ENCODE data around the gene PPP2CA. TPM values are rescaled to one million over a fixed set of nuclear protein-coding genes. Genes with fewer than 3 reads are reported as not detected.

PPP2CA gene
- total and polyA plus RNA-seq, 10 of the 15 experiments (the other 5 are each of a cell fraction or from before 2014, with no cell fraction given), result 18.6 to 385 (median 134) TPM

DNA sequence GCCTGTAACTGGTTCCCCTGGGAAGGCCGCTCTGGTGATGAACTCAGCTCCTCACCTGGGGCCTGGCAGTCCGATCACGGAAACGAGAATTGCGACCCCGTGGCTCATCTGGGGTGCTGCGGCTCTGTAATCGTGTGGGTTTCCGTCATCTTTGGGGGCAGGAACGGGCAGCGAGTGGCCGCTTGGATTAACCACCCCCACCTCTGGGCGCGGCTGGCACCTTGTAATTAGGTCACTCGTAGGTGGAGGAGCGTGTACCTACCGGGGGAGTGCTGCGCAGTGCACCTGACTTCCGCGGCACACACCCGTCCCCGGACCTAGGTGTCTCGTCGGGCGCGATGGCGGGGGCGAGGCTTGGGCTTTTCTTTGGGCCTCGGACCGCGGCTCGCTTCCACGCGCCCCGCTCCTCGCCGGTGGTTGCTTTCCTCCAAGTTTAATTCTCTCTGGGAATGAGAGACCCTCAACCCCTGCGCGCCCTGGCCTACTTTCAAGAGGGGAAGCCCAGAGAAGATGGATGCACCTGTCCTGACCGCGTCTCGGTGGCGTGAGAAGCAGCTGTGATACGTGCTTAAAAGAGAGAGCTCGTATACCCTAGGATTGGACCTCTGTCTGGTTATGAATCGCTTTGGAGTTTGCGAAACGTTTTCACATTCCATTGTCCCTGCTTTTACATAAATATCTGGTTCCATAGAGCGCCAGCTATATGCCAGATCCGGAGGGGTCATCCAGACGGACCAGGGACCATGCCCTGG is 744 bp upstream of the PPP2CA start (continued):
- TF ChIP-seq, protein P1, sequence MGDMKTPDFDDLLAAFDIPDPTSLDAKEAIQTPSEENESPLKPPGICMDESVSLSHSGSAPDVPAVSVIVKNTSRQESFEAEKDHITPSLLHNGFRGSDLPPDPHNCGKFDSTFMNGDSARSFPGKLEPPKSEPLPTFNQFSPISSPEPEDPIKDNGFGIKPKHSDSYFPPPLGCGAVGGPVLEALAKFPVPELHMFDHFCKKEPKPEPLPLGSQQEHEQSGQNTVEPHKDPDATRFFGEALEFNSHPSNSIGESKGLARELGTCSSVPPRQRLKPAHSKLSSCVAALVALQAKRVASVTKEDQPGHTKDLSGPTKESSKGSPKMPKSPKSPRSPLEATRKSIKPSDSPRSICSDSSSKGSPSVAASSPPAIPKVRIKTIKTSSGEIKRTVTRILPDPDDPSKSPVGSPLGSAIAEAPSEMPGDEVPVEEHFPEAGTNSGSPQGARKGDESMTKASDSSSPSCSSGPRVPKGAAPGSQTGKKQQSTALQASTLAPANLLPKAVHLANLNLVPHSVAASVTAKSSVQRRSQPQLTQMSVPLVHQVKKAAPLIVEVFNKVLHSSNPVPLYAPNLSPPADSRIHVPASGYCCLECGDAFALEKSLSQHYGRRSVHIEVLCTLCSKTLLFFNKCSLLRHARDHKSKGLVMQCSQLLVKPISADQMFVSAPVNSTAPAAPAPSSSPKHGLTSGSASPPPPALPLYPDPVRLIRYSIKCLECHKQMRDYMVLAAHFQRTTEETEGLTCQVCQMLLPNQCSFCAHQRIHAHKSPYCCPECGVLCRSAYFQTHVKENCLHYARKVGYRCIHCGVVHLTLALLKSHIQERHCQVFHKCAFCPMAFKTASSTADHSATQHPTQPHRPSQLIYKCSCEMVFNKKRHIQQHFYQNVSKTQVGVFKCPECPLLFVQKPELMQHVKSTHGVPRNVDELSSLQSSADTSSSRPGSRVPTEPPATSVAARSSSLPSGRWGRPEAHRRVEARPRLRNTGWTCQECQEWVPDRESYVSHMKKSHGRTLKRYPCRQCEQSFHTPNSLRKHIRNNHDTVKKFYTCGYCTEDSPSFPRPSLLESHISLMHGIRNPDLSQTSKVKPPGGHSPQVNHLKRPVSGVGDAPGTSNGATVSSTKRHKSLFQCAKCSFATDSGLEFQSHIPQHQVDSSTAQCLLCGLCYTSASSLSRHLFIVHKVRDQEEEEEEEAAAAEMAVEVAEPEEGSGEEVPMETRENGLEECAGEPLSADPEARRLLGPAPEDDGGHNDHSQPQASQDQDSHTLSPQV (IDR thresholded peaks at IDR 0.05), result no peak
- TF ChIP-seq, protein P2, sequence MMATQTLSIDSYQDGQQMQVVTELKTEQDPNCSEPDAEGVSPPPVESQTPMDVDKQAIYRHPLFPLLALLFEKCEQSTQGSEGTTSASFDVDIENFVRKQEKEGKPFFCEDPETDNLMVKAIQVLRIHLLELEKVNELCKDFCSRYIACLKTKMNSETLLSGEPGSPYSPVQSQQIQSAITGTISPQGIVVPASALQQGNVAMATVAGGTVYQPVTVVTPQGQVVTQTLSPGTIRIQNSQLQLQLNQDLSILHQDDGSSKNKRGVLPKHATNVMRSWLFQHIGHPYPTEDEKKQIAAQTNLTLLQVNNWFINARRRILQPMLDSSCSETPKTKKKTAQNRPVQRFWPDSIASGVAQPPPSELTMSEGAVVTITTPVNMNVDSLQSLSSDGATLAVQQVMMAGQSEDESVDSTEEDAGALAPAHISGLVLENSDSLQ (IDR thresholded peaks at IDR 0.05), result no peak
- 0 out of 2 replicates have a peak, but pooled peaks have one; percentile 2 for TF ChIP-seq PAX5 (IDR thresholded peaks at IDR 0.05; ENCODE audit: borderline replicate concordance, low read depth, low read length)
- TF ChIP-seq, protein P3, sequence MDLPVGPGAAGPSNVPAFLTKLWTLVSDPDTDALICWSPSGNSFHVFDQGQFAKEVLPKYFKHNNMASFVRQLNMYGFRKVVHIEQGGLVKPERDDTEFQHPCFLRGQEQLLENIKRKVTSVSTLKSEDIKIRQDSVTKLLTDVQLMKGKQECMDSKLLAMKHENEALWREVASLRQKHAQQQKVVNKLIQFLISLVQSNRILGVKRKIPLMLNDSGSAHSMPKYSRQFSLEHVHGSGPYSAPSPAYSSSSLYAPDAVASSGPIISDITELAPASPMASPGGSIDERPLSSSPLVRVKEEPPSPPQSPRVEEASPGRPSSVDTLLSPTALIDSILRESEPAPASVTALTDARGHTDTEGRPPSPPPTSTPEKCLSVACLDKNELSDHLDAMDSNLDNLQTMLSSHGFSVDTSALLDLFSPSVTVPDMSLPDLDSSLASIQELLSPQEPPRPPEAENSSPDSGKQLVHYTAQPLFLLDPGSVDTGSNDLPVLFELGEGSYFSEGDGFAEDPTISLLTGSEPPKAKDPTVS (IDR thresholded peaks at IDR 0.05; ENCODE audit: low read depth, low read length), result no peak
- TF ChIP-seq, protein P4, sequence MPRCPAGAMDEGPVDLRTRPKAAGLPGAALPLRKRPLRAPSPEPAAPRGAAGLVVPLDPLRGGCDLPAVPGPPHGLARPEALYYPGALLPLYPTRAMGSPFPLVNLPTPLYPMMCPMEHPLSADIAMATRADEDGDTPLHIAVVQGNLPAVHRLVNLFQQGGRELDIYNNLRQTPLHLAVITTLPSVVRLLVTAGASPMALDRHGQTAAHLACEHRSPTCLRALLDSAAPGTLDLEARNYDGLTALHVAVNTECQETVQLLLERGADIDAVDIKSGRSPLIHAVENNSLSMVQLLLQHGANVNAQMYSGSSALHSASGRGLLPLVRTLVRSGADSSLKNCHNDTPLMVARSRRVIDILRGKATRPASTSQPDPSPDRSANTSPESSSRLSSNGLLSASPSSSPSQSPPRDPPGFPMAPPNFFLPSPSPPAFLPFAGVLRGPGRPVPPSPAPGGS (IDR thresholded peaks at IDR 0.05; ENCODE audit: borderline replicate concordance, insufficient read depth, low read depth, low read length, poor library complexity, severe bottlenecking), result no peak
- no peak for TF ChIP-seq CBX3 (IDR thresholded peaks at IDR 0.05; ENCODE audit: borderline replicate concordance, low read depth)
- TF ChIP-seq, protein P5, sequence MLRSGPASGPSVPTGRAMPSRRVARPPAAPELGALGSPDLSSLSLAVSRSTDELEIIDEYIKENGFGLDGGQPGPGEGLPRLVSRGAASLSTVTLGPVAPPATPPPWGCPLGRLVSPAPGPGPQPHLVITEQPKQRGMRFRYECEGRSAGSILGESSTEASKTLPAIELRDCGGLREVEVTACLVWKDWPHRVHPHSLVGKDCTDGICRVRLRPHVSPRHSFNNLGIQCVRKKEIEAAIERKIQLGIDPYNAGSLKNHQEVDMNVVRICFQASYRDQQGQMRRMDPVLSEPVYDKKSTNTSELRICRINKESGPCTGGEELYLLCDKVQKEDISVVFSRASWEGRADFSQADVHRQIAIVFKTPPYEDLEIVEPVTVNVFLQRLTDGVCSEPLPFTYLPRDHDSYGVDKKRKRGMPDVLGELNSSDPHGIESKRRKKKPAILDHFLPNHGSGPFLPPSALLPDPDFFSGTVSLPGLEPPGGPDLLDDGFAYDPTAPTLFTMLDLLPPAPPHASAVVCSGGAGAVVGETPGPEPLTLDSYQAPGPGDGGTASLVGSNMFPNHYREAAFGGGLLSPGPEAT (IDR thresholded peaks at IDR 0.05; ENCODE audit: low read depth), result peak; percentile 37
- peak; percentile 85; the same call in 1 of the 2 replicates for TF ChIP-seq SMARCA5 (IDR thresholded peaks at IDR 0.05)
- TF ChIP-seq RAD21 (IDR thresholded peaks at IDR 0.05; ENCODE audit: insufficient read depth, low read depth, low read length), result no peak
- no peak for TF ChIP-seq SUZ12 (IDR thresholded peaks at IDR 0.05; ENCODE audit: unreplicated experiment)
- TF ChIP-seq SRF (IDR thresholded peaks at IDR 0.05; ENCODE audit: low read depth in 2 of 2, low read length in 2 of 2), result no peak
- no peak for TF ChIP-seq HDGF (IDR thresholded peaks at IDR 0.05)
- no peak for TF ChIP-seq CBFB (IDR thresholded peaks at IDR 0.05; ENCODE audit: low read depth)
- TF ChIP-seq, protein P6, sequence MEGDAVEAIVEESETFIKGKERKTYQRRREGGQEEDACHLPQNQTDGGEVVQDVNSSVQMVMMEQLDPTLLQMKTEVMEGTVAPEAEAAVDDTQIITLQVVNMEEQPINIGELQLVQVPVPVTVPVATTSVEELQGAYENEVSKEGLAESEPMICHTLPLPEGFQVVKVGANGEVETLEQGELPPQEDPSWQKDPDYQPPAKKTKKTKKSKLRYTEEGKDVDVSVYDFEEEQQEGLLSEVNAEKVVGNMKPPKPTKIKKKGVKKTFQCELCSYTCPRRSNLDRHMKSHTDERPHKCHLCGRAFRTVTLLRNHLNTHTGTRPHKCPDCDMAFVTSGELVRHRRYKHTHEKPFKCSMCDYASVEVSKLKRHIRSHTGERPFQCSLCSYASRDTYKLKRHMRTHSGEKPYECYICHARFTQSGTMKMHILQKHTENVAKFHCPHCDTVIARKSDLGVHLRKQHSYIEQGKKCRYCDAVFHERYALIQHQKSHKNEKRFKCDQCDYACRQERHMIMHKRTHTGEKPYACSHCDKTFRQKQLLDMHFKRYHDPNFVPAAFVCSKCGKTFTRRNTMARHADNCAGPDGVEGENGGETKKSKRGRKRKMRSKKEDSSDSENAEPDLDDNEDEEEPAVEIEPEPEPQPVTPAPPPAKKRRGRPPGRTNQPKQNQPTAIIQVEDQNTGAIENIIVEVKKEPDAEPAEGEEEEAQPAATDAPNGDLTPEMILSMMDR (IDR thresholded peaks at IDR 0.05 in 2 of 3, conservative IDR thresholded peaks at IDR 0.05 in 1 of 3; ENCODE audit: control insufficient read depth in 2 of 3, extremely low read depth in 1 of 3, insufficient read depth in 1 of 3, low read depth in 3 of 3, low read length in 3 of 3), result no peak
- TF ChIP-seq DPF2 (IDR thresholded peaks at IDR 0.05), result peak; percentile 14
- TF ChIP-seq RB1 (IDR thresholded peaks at IDR 0.05; ENCODE audit: borderline replicate concordance), result no peak

Data from GM12878 (cell line).